SK-N-MC (cell line): ENCODE results near the gene RNF187.

Experiments
- DNase-seq: peaks from one replicate; pipeline ENCODE4 v3.0.0-alpha.2; 2011; ENCODE audit warnings: low read depth, low spot score
- H3K27ac ChIP-seq: fragments of 200-600 bp; sonication (generic); 2 replicates; pipeline ENCODE4 v1.5.1; 2016; ENCODE audit warnings: mixed run types
- H3K36me3 ChIP-seq: fragments of 200-600 bp; sonication (generic); 2 replicates; pipeline ENCODE4 v1.6.1; 2017; ENCODE audit warnings: antibody characterized with exemption, low read length, mixed read lengths; ENCODE audit not compliant: insufficient read depth
- H3K4me3 ChIP-seq: fragments of 200-600 bp; sonication (generic); 2 replicates; pipeline ENCODE4 v1.5.1; 2016
- H3K9ac ChIP-seq: fragments of 200-600 bp; sonication (generic); 2 replicates; pipeline ENCODE4 v1.8.0; 2017; ENCODE audit warnings: mixed run types, mixed read lengths; ENCODE audit not compliant: insufficient read length
- H3K9me3 ChIP-seq: fragments of 200-600 bp; sonication (generic); 2 replicates; pipeline ENCODE4 v1.6.1; 2017; ENCODE audit warnings: low read depth, mild to moderate bottlenecking, antibody characterized with exemption, low read length, moderate library complexity, mixed read lengths
- EZH2 ChIP-seq: fragments of 200-600 bp; sonication (generic); IDR thresholded peaks from one replicate; pipeline ENCODE4 v1.6.1; 2017; ENCODE audit warnings: antibody characterized with exemption
- FOXP2 ChIP-seq: optimal IDR thresholded peaks from 2 replicates; pipeline ENCODE3; 2011; ENCODE audit warnings: mild to moderate bottlenecking, moderate library complexity; ENCODE audit not compliant: insufficient read depth; ENCODE audit errors: extremely low read length, control extremely low read depth
- POLR2AphosphoS5 ChIP-seq: IDR thresholded peaks from 2 replicates; pipeline ENCODE4 v1.6.1; 2012; ENCODE audit warnings: mild to moderate bottlenecking, low read depth, low read length, borderline replicate concordance

RNF187 gene

DNA sequence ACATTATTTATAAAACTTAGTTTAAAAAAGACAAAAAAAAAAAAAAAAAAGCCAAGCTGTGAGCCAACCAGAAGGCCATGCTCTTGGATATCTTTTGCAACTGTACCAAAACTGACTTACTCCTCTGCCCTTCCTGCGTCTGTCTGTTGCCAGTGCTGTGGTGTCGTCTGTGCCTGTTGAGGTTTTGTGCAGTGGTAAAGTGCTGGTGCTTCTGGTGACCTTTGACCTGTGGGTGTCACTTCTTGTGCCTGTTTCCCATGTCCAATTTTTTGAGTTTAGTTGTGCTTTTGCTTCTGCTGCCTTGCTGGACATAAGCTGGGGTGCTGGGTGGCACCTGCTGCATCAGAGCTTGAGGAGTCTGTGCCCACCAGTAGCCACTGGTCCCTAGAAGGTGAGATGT is 41.4 kb downstream of the RNF187 start:
- TF ChIP-seq POLR2AphosphoS5, result no peak
- TF ChIP-seq FOXP2, result no peak
- TF ChIP-seq EZH2, result no peak
- no peak overlapping the region for H3K27ac ChIP-seq
- H3K36me3 ChIP-seq, result no peaks in the 10 kb centered on the region
- no peak overlapping the region for H3K4me3 ChIP-seq
- no peak for DNase-seq
- H3K9me3 ChIP-seq, result no peaks in the 10 kb centered on the region
- no peak overlapping the region for H3K9ac ChIP-seq

DNA sequence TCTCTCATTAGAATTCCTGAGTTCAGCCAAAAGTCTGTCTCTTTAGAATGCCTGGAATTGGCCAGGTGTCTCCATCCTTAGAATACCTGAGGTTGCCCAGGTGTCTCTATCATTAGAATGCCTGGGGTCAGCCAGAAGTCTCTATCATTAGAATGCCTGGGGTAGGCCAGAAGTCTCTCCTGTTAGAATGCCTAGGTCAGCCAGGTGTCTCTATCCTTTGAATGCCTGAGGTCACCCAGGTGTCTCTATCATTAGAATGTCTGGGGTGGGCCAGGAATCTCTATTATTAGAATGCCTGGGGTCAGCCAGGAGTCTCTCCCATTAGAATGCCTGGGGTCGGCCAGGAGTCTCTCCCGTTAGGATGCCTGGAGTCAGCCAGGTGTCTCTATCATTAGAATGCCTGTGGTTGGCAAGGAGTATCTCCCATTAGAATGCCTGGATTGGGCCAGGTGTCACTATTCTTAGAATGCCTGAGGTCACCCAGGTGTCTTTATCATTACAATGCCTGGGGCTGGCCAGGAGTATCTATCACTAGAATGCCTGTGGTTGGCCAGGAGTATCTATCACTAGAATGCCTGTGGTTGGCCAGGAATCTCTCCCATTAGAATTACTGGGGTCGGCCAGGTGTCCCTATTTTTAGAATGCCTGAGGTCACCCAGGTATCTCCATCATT is 43.0 kb downstream of the RNF187 start:
- TF ChIP-seq EZH2 (no peak), POLR2AphosphoS5 (no peak), FOXP2 (no peak)
- Histone ChIP-seq H3K36me3 (no peaks in the 10 kb centered on the region), H3K4me3 (no peak overlapping the region), H3K9me3 (no peaks in the 10 kb centered on the region), H3K9ac (no peak overlapping the region), H3K27ac (no peak overlapping the region)
- no peak for DNase-seq

DNA sequence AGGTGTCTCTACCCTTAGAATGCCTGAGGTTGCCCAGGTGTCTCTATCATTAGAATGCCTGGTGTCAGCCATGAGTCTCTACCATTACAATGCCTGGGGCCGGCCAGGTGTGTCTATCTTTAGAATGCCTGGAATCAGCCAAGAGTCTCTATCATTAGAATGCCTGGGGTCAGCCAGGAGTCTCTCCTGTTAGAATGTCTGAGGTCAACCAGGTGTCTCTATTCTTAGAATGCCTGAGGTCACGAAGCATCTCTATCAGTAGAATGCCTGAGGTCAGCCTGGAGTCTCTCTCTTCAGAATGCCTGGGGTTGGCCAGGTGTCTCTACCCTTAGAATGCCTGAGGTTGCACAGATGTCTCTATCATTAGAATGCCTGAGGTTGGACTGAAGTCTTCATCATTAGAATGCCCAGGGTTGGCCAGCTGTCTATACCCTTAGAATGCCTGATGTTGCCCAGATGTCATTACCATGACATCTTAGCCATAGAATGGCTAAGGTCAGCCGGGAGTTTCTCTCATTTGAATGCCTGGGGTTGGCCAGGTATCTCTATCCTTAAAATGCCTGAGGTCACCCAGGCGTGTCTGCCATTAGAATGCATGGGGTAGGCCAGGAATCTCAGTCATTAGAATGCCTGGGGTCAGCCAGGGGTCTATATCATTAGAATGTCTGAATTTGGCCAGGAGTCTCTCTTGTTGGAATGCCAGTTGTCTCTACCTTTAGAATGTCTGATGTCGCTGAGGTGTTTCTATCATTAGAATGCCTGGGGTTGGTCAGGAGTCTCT is 44.0 kb downstream of the RNF187 start:
- H3K36me3 ChIP-seq, result no peaks in the 10 kb centered on the region
- H3K4me3 ChIP-seq, result no peak overlapping the region
- H3K27ac ChIP-seq, result no peak overlapping the region
- TF ChIP-seq EZH2 (no peak), POLR2AphosphoS5 (no peak), FOXP2 (no peak)
- no peak overlapping the region for H3K9ac ChIP-seq
- DNase-seq, result no peak
- no peaks in the 10 kb centered on the region for H3K9me3 ChIP-seq

DNA sequence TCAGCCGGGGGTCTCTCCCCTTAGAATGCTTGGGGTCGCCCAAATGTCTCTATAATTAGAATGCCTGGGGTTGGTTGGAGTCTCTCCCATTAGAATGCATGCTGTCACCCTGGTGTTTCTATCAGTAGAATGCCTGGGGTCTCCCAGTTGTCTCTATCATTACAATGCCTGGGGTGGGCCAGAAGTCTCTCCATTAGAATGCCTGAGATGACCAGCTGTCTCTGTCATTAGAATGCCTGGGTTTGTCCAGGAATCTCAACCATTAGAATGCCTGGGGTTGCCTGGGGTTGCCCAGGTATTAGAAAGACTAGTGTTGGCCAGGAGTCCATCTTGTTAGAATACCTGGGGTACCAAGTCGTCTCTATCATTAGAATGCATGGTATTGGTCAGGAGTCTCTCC is 51.6 kb downstream of the RNF187 start:
- DNase-seq, result no peak

DNA sequence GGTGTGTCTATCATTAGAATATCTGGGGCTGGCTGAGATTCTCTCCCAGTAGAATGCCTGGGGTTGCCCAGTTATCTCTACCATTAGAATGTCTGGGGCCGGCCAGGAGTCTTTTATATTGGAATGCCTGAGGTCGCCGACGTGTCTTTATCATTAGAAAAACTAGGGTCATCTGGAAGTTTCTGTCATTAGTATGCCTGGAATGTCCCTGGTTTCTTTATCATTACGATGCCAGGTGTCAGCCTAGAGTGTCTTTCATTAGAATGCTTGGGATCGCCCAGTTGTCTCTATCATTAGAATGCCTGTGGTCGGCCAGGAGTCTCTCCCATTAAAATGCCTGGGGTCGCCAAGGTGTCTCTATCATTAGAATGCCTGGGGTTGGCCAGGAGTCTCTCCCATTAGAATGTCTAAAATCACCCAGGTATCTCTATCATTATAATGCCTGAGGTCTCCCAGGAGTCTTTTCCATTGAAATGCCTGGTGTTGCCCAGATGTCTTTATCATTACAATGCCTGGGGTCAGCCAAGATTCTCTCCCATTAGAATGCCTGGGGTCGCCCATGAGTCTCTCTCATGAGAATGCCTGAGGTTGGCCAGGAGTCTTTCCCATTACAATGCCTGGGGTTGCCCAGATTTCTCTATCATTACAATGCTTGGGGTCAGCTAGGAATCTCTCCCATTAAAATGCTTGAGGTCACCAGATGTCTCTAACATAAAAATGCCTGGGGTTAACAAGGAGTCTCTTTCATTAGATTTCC is 53.2 kb downstream of the RNF187 start:
- no peaks in the 10 kb centered on the region for H3K9me3 ChIP-seq

More for the DNA sequence above, 51.6 kb downstream of the RNF187 start:
- no peak overlapping the region for H3K4me3 ChIP-seq
- no peaks in the 10 kb centered on the region for H3K36me3 ChIP-seq
- TF ChIP-seq EZH2 (no peak), FOXP2 (no peak), POLR2AphosphoS5 (no peak)
- H3K9ac ChIP-seq, result no peak overlapping the region
- no peaks in the 10 kb centered on the region for H3K9me3 ChIP-seq
- no peak overlapping the region for H3K27ac ChIP-seq

DNA sequence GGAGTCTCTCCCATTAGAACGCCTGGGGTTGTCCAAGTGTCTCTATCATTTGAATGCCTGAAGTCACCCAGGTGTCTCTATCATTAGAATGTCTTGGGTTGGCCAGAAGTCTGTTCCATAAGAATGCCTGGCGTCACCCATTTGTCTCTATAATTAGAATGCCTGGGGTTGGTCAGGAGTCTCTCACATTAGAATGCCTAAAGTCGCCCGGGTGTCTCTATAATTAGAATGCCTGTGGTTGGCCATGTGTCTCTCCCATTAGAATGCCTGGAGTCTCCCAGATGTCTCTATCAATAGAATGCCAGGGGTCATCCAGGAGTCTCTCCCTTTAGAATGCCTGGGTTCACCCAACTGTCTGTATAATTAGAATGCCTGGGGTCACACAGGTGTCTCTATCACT is 54.5 kb downstream of the RNF187 start:
- Histone ChIP-seq H3K9me3 (no peaks in the 10 kb centered on the region), H3K27ac (no peak overlapping the region)
- TF ChIP-seq EZH2 (no peak), FOXP2 (no peak), POLR2AphosphoS5 (no peak)

More for the DNA sequence above, 53.2 kb downstream of the RNF187 start:
- no peak overlapping the region for H3K27ac ChIP-seq
- DNase-seq, result no peak
- H3K4me3 ChIP-seq, result no peak overlapping the region
- H3K36me3 ChIP-seq, result no peaks in the 10 kb centered on the region
- no peak overlapping the region for H3K9ac ChIP-seq
- TF ChIP-seq FOXP2 (no peak), POLR2AphosphoS5 (no peak)

DNA sequence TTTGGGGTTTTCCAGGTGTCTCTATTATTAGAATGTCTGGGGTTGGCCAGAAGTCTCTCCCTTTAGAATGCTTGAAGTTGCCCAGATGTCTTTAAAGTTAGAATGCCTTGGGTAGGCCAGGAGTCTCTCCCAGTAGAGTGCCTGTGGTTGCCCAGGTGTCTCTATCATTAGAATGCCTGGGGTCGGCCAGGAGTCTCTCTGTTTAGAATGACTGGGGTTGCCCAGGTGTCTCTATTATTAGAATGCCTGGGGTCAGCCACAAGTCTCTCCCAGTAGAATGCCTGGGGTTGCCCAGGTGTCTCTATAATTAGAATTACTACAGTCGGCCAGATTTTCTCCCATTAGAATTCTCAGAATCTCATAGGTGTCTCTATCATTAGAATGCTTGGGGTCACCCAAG is 55.2 kb downstream of the RNF187 start:
- H3K4me3 ChIP-seq, result no peak overlapping the region
- TF ChIP-seq POLR2AphosphoS5, result no peak
- TF ChIP-seq EZH2, result no peak
- TF ChIP-seq FOXP2, result no peak
- no peak for DNase-seq
- H3K27ac ChIP-seq, result no peak overlapping the region
- no peaks in the 10 kb centered on the region for H3K9me3 ChIP-seq
- no peak overlapping the region for H3K9ac ChIP-seq
- H3K36me3 ChIP-seq, result no peaks in the 10 kb centered on the region

More for the DNA sequence above, 54.5 kb downstream of the RNF187 start:
- Histone ChIP-seq H3K9ac (no peak overlapping the region), H3K36me3 (no peaks in the 10 kb centered on the region), H3K4me3 (no peak overlapping the region)
- DNase-seq, result no peak

DNA sequence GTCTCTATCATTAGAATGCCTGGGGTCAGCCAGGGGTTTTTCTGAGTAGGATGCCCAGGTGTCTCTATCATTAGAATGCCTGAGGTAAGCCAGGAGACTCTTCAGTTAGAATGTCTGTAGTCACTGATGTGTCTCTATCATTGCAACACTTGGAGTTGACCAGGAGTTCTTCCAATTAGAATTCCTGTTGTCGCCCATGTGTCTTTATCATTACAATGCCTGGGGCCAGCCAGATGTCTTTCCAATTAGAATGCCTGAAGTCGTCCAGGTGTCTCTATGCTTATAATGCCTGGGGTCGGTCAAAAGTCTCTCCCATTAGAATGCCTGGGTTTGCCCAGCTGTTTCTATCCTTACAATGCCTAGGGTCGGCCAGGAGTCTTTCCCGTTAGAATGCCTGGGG is 55.8 kb downstream of the RNF187 start:
- H3K27ac ChIP-seq, result no peak overlapping the region
- H3K4me3 ChIP-seq, result no peak overlapping the region
- no peaks in the 10 kb centered on the region for H3K36me3 ChIP-seq
- H3K9me3 ChIP-seq, result no peaks in the 10 kb centered on the region
- no peak overlapping the region for H3K9ac ChIP-seq
- TF ChIP-seq POLR2AphosphoS5, result no peak
- TF ChIP-seq EZH2, result no peak
- no peak for TF ChIP-seq FOXP2
- no peak for DNase-seq
